NCI-H1048 (cell line): Measurements from ENCODE around the gene CYP19A1.
"Not testable (repeated sequence)": the region's sequence is repeated elsewhere in the genome, so short reads cannot be mapped to it uniquely, and the experiment has no call there.

ENCODE experiments used
- DNase-seq: peaks from one replicate; lab custom pipeline; 2025; lab: John Stamatoyannopoulos, UW

CYP19A1 gene

GRCh38 chr15:51212239-51212638, 126.2 kb downstream of the CYP19A1 start:
- no peak for DNase-seq

- no peak for DNase-seq
Observed at GRCh38 chr15:51205050-51205975, 133.1 kb downstream of the CYP19A1 start.

GRCh38 chr15:51203797-51204196, 134.6 kb downstream of the CYP19A1 start:
- no peak for DNase-seq

GRCh38 chr15:51202783-51203182, 135.6 kb downstream of the CYP19A1 start:
- DNase-seq = no peak

- no peak for DNase-seq
Observed at GRCh38 chr15:51201581-51201980, 136.8 kb downstream of the CYP19A1 start.

- DNase-seq = no peak
Observed at GRCh38 chr15:51200792-51201191, 137.6 kb downstream of the CYP19A1 start.

- no peak for DNase-seq
Observed at GRCh38 chr15:51199541-51199940, 138.9 kb downstream of the CYP19A1 start.

GRCh38 chr15:51198701-51199232, 139.6 kb downstream of the CYP19A1 start:
- no peak for DNase-seq

GRCh38 chr15:51195459-51195858, 142.9 kb downstream of the CYP19A1 start:
- DNase-seq = no peak

GRCh38 chr15:51193979-51194378, 144.4 kb downstream of the CYP19A1 start:
- DNase-seq = no peak

GRCh38 chr15:51193526-51193925, 144.9 kb downstream of the CYP19A1 start:
- no peak for DNase-seq

- DNase-seq = peak; percentile 40
Observed at GRCh38 chr15:51192521-51193280, 145.7 kb downstream of the CYP19A1 start.

GRCh38 chr15:51191766-51192165, 146.6 kb downstream of the CYP19A1 start:
- no peak for DNase-seq

- DNase-seq = no peak
Observed at GRCh38 chr15:51191072-51191670, 147.2 kb downstream of the CYP19A1 start.

GRCh38 chr15:51190424-51191068, 147.8 kb downstream of the CYP19A1 start:
- DNase-seq = no peak

GRCh38 chr15:51189669-51190385, 148.6 kb downstream of the CYP19A1 start:
- DNase-seq = no peak

GRCh38 chr15:51188791-51189190, 149.6 kb downstream of the CYP19A1 start:
- not testable (repeated sequence) for DNase-seq

- DNase-seq = no peak
Observed at GRCh38 chr15:51186891-51187290, 151.5 kb downstream of the CYP19A1 start.

- no peak for DNase-seq
Observed at GRCh38 chr15:51186181-51186705, 152.2 kb downstream of the CYP19A1 start.

- DNase-seq = no peak
Observed at GRCh38 chr15:51185213-51186159, 152.9 kb downstream of the CYP19A1 start.
